CD4-positive, alpha-beta T cell (primary cell): ENCODE measurements around the gene SDR42E1. TPM values are rescaled to one million over a fixed set of nuclear protein-coding genes. Genes with fewer than 3 reads are reported as not detected.

Experiments
- ATAC-seq: fragments of 200-7000 bp; cut with Tn5 transposase; one replicate; pipeline ENCODE4 v1.10.0; 2022; ENCODE audit warnings: mild to moderate bottlenecking; ENCODE audit not compliant: poor library complexity
- CTCF ChIA-PET: fragments of 350-600 bp; sonication (Branson Sonifier 250); formaldehyde crosslinking; loops from one replicate; lab custom pipeline; 2021; ENCODE audit warnings: antibody characterized with exemption, inconsistent platforms; lab: Charles Lee
- POLR2A ChIA-PET: fragments of 350-600 bp; sonication (Branson Sonifier 250); formaldehyde crosslinking; loops from one replicate; lab custom pipeline; 2021; ENCODE audit warnings: antibody characterized with exemption, inconsistent platforms; lab: Charles Lee
- DNase-seq, 14 experiments: peaks; one replicate each; pipeline ENCODE4 v3.0.0-alpha.2; 2013 to 2020; ENCODE audit warnings: mixed read lengths in 2 of 14
- H3K27ac ChIP-seq, 2 donors: one replicate each; pipeline versions ENCODE4 v1.5.1 to v1.7.0; 2013; ENCODE audit warnings: low read length in 2 of 2, low read depth in 1 of 2, mild to moderate bottlenecking in 1 of 2
- H3K27me3 ChIP-seq, 2 experiments: 1 replicate in 1 of 2; 2 replicates in 1 of 2; pipeline versions ENCODE4 v1.6.1 to v1.7.0; 2013; ENCODE audit warnings: low read length in 2 of 2, control low read depth in 1 of 2, mild to moderate bottlenecking in 1 of 2, moderate library complexity in 1 of 2; ENCODE audit not compliant: insufficient read depth in 2 of 2, control insufficient read depth in 1 of 2
- H3K36me3 ChIP-seq: one replicate; pipeline ENCODE4 v1.6.1; 2013; ENCODE audit warnings: low read length, control low read depth; ENCODE audit not compliant: insufficient read depth
- H3K4me1 ChIP-seq: one replicate; pipeline ENCODE4 v1.6.1; 2013; ENCODE audit warnings: low read length, control low read depth; ENCODE audit not compliant: insufficient read depth
- H3K4me3 ChIP-seq: one replicate; pipeline ENCODE4 v1.5.1; 2013; ENCODE audit warnings: mild to moderate bottlenecking, low read length, moderate library complexity
- H3K9me3 ChIP-seq, 2 experiments: 1 replicate in 1 of 2; 2 replicates in 1 of 2; pipeline versions ENCODE4 v1.6.1 to v1.7.0; 2013; ENCODE audit warnings: low read length in 2 of 2, mild to moderate bottlenecking in 2 of 2, control low read depth in 1 of 2, moderate library complexity in 1 of 2; ENCODE audit not compliant: control insufficient read depth in 1 of 2, insufficient read depth in 1 of 2
- H3K27ac Mint-ChIP-seq: one replicate; pipeline ENCODE4 v1.8.0; 2020; ENCODE audit warnings: mixed read lengths
- H3K27me3 Mint-ChIP-seq: one replicate; pipeline ENCODE4 v1.8.0; 2021; ENCODE audit warnings: mixed read lengths
- H3K36me3 Mint-ChIP-seq: one replicate; pipeline ENCODE4 v1.8.0; 2021; ENCODE audit warnings: low read depth, mixed read lengths
- H3K4me1 Mint-ChIP-seq: one replicate; pipeline ENCODE4 v1.8.0; 2021; ENCODE audit warnings: low read depth, mixed read lengths
- H3K4me3 Mint-ChIP-seq: one replicate; pipeline ENCODE4 v1.8.0; 2020; ENCODE audit warnings: mild to moderate bottlenecking, mixed read lengths
- H3K9me3 Mint-ChIP-seq: one replicate; pipeline ENCODE4 v1.8.0; 2020; ENCODE audit warnings: mixed read lengths
- CTCF ChIP-seq: fragments of 200-600 bp; IDR thresholded peaks from one replicate; pipeline ENCODE4 v1.8.0; 2022; ENCODE audit warnings: antibody characterized with exemption, mild to moderate bottlenecking
- intact Hi-C, 2 experiments: fragments of 100-400 bp; cut with DNase I in 1 of 2; cut with micrococcal nuclease in 1 of 2; formaldehyde crosslinking; loops; one replicate each; pipeline versions ENCODE4 v1.15.1 to v1.9.0; 2023 to 2025; cut with DNase I, micrococcal nuclease
- total RNA-seq, 174 experiments: library from RNA in 2 of 174; stranded (reverse) in 2 of 174; gene quantifications; one replicate each; pipeline ENCODE4 v1.2.3 and lab custom pipeline; 2021 to 2026

Gene SDR42E1
- total RNA-seq, 2 experiments from 2014 or later: 4.5 to 7.6 TPM

GRCh38 chr16:82051656-82052055, 40.4 kb upstream of the SDR42E1 start:
- Mint-ChIP-seq H3K9me3 (no peaks in the 10 kb centered on the region), H3K4me3 (no peak overlapping the region), H3K27ac (no peak overlapping the region), H3K36me3 (no peaks in the 10 kb centered on the region), H3K27me3 (peaks cover 26% of the 10 kb centered on the region), H3K4me1 (no peaks in the 10 kb centered on the region)
- no peak overlapping the region for H3K4me3 ChIP-seq
- POLR2A ChIA-PET: no interaction called here
- no peaks in the 10 kb centered on the region for H3K4me1 ChIP-seq
- CTCF ChIA-PET: no interaction called here
- no peaks in the 10 kb centered on the region for H3K36me3 ChIP-seq
- H3K9me3 ChIP-seq: no peaks in the 10 kb centered on the region
- TF ChIP-seq CTCF: no peak
- intact Hi-C loops: no loop called here
- no peak for DNase-seq
- ATAC-seq: no peak
- no peak overlapping the region for H3K27ac ChIP-seq
- H3K27me3 ChIP-seq: peaks cover 0 to 6% of the 10 kb centered on the region in 2 experiments

GRCh38 chr16:82050909-82051357, 39.7 kb upstream of the SDR42E1 start:
- H3K27me3 ChIP-seq: peaks cover 0 to 6% of the 10 kb centered on the region in 2 experiments
- H3K27ac ChIP-seq: no peak overlapping the region
- DNase-seq: no peak
- Mint-ChIP-seq H3K4me3 (no peak overlapping the region), H3K27ac (no peak overlapping the region), H3K4me1 (no peaks in the 10 kb centered on the region), H3K9me3 (no peaks in the 10 kb centered on the region), H3K36me3 (no peaks in the 10 kb centered on the region), H3K27me3 (peaks cover 27% of the 10 kb centered on the region)
- H3K4me3 ChIP-seq: no peak overlapping the region
- H3K4me1 ChIP-seq: no peaks in the 10 kb centered on the region
- TF ChIP-seq CTCF: no peak
- POLR2A ChIA-PET: no interaction called here
- intact Hi-C loops: no loop called here
- H3K36me3 ChIP-seq: no peaks in the 10 kb centered on the region
- ATAC-seq: no peak
- no peaks in the 10 kb centered on the region for H3K9me3 ChIP-seq
- CTCF ChIA-PET: no interaction called here

GRCh38 chr16:82050506-82050905, 39.2 kb upstream of the SDR42E1 start:
- H3K4me3 Mint-ChIP-seq: no peak overlapping the region
- Histone ChIP-seq H3K27me3 (peaks cover 0 to 6% of the 10 kb centered on the region in 2 experiments), H3K9me3 (no peaks in the 10 kb centered on the region), H3K4me1 (no peaks in the 10 kb centered on the region), H3K4me3 (no peak overlapping the region), H3K27ac (no peak overlapping the region), H3K36me3 (no peaks in the 10 kb centered on the region)
- DNase-seq (no peak), ATAC-seq (no peak)
- H3K4me1 Mint-ChIP-seq: no peaks in the 10 kb centered on the region
- POLR2A ChIA-PET: no interaction called here
- TF ChIP-seq CTCF: no peak
- no peaks in the 10 kb centered on the region for H3K9me3 Mint-ChIP-seq
- H3K27me3 Mint-ChIP-seq: peaks cover 26% of the 10 kb centered on the region
- CTCF ChIA-PET: no interaction called here
- no peaks in the 10 kb centered on the region for H3K36me3 Mint-ChIP-seq
- H3K27ac Mint-ChIP-seq: no peak overlapping the region
- intact Hi-C loops: no loop called here
